ENCODE measurements around the gene GREB1. TPM values are rescaled to one million over a fixed set of nuclear protein-coding genes. Genes with fewer than 3 reads are reported as not detected.

The GREB1 gene
- total and polyA plus RNA-seq, 2 of the 13 experiments (the other 11 are each of a cell fraction or from before 2014, with no cell fraction given): 31.3 to 61.2 TPM

DNA sequence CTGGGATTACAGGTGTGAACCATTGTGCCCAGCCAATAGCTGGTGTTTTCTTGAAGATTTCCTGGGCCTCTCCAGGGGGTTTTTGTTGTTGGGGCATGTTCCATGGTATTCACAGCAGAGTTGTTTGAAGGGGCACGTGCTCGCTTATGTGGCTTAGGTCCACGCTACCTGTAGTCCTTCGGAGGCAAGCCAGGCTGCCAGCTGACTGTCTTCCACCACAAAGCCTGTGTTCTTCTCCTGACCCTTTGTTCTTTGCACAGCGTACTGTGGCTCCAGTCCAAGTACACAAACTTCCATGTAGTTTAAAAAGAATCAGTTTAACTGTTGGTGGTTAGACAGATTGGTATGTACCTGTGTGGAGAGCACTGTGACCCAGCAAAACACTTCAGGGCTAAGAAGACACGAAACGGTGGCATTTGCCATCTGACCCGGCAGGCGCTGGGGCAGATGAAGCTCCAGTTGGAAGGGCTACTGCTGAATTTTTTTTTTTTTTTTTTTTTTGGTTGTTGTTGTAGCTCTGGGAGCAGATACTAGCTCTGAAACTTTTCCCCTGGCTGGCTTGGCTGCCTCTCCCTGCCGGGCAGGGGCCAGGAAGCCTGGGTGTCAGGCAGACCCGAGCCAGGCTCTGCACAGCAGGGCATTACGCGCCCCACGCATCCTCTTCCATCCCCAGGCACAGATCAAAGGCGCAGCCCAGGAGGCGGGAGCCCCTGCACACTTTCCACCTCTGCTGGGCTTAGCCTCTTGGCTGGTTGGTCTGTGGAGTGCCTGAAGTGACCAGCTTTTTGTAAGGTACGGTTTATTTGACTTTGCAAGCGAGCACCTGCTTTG lies 5.7 kb downstream of the GREB1 start:
- H3K9me3 ChIP-seq (ENCODE audit: low read length): no peaks in the 10 kb centered on the region
- peak; percentile 96 for DNase-seq (ENCODE audit: low spot score)
- TF ChIP-seq NKX3-1 (CRISPR knock-in tag; IDR thresholded peaks at IDR 0.05) (peak; percentile 73), RNF2 (conservative IDR thresholded peaks at IDR 0.05; ENCODE audit: low read depth) (peak; percentile 61), ZNF891 (CRISPR knock-in tag; IDR thresholded peaks at IDR 0.05) (peak; percentile 55; the same call in 1 of the 2 replicates), SRY (CRISPR knock-in tag; IDR thresholded peaks at IDR 0.05) (no peak), CCDC6 (CRISPR knock-in tag; IDR thresholded peaks at IDR 0.05) (no peak), ZNF577 (CRISPR knock-in tag; IDR thresholded peaks at IDR 0.05; ENCODE audit: borderline replicate concordance, low read depth) (no peak), ZNF564 (CRISPR knock-in tag; IDR thresholded peaks at IDR 0.05) (no peak), ZNF121 (CRISPR knock-in tag; IDR thresholded peaks at IDR 0.05) (no peak), FOXA3 (CRISPR knock-in tag; IDR thresholded peaks at IDR 0.05) (peak; percentile 86), ARID2 (CRISPR knock-in tag; IDR thresholded peaks at IDR 0.05; ENCODE audit: borderline replicate concordance) (peak; percentile 90), WIZ (CRISPR knock-in tag; IDR thresholded peaks at IDR 0.05) (0 out of 2 replicates have a peak, but pooled peaks have one; percentile 68), ZNF670 (CRISPR knock-in tag; IDR thresholded peaks at IDR 0.05; ENCODE audit: borderline replicate concordance) (peak; percentile 89; the same call in 1 of the 2 replicates), SP4 (CRISPR knock-in tag; IDR thresholded peaks at IDR 0.05) (no peak), PAX8 (CRISPR knock-in tag; IDR thresholded peaks at IDR 0.05; ENCODE audit: borderline replicate concordance) (no peak), AGO2 (optimal IDR thresholded peaks at IDR 0.05; ENCODE audit: low read depth, low read length) (peak; percentile 87), GABPA (IDR thresholded peaks at IDR 0.05; ENCODE audit: low read depth, low read length) (no peak), GABPA (CRISPR knock-in tag; IDR thresholded peaks at IDR 0.05; ENCODE audit: low read depth) (peak; percentile 46; the same call in 1 of the 2 replicates), ZC3H13 (CRISPR knock-in tag; IDR thresholded peaks at IDR 0.05) (peak; percentile 83), ZNF350 (CRISPR knock-in tag; IDR thresholded peaks at IDR 0.05; ENCODE audit: borderline replicate concordance, low read depth) (peak; percentile 77; the same call in 1 of the 2 replicates), CENPBD1 (CRISPR knock-in tag; IDR thresholded peaks at IDR 0.05; ENCODE audit: borderline replicate concordance, low read depth) (0 out of 2 replicates have a peak, but pooled peaks have one; percentile 58), NR2F2 (IDR thresholded peaks at IDR 0.05; ENCODE audit: borderline replicate concordance, low read depth) (peak; percentile 68; the same call in 1 of the 2 replicates)
- TF ChIP-seq, protein P1, sequence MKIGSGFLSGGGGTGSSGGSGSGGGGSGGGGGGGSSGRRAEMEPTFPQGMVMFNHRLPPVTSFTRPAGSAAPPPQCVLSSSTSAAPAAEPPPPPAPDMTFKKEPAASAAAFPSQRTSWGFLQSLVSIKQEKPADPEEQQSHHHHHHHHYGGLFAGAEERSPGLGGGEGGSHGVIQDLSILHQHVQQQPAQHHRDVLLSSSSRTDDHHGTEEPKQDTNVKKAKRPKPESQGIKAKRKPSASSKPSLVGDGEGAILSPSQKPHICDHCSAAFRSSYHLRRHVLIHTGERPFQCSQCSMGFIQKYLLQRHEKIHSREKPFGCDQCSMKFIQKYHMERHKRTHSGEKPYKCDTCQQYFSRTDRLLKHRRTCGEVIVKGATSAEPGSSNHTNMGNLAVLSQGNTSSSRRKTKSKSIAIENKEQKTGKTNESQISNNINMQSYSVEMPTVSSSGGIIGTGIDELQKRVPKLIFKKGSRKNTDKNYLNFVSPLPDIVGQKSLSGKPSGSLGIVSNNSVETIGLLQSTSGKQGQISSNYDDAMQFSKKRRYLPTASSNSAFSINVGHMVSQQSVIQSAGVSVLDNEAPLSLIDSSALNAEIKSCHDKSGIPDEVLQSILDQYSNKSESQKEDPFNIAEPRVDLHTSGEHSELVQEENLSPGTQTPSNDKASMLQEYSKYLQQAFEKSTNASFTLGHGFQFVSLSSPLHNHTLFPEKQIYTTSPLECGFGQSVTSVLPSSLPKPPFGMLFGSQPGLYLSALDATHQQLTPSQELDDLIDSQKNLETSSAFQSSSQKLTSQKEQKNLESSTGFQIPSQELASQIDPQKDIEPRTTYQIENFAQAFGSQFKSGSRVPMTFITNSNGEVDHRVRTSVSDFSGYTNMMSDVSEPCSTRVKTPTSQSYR (CRISPR knock-in tag; IDR thresholded peaks at IDR 0.05; ENCODE audit: borderline replicate concordance): peak; percentile 67; the same call in 1 of the 2 replicates

More for the DNA sequence above, 5.7 kb downstream of the GREB1 start:
- peaks cover 96% of the 10 kb centered on the region for H3K4me1 ChIP-seq (ENCODE audit: insufficient read depth, low read length)
- ChIA-PET CTCF (ENCODE audit: low intra/inter-chr PET ratio, low total read pairs) (interaction anchor here (0.9 kb wide), 1 partner anchor 56 kb away, joined by 3 read pairs; no protein-coding TSS in a partner anchor), POLR2A (interaction anchor here (0.7 to 7.4 kb wide), 21 partner anchors 8 to 205 kb away, joined by 3 to 102 read pairs (median 4); partner anchors contain the start of gene E2F6)
- FAIRE-seq: peak; percentile 97
- H3K9ac ChIP-seq (ENCODE audit: insufficient read depth, low read depth, low read length): peak overlapping the region; percentile 73
- peaks cover 84% of the 10 kb centered on the region for H3K79me2 ChIP-seq (ENCODE audit: insufficient read depth, low read length)
- peak overlapping the region; percentile 88 for H3K27ac ChIP-seq (ENCODE audit: extremely low read length, insufficient read depth, low read length)
- TSS peak; percentile 64 for BruUV-seq (replicated peaks)
- no peaks in the 10 kb centered on the region for H3K27me3 ChIP-seq (ENCODE audit: control insufficient read depth in 1 of 2, insufficient read depth in 2 of 2, low read length in 2 of 2)
- in situ Hi-C loops (cut with HindIII; ENCODE audit: extremely low pct_ligation_motif_present, low pct_unique_long_range_greater_than_20kb) (loop anchor here (5.0 kb wide), 1 partner anchor 42 kb away; no protein-coding TSS in a partner anchor), intact Hi-C loops (cut with micrococcal nuclease; ENCODE audit: unreplicated experiment) (loop anchor here (1.0 to 10.0 kb wide), 5 partner anchors 33 to 175 kb away; no protein-coding TSS in a partner anchor)
- H3K4me2 ChIP-seq (ENCODE audit: low read depth, low read length): peak overlapping the region; percentile 89
- no peak overlapping the region for H2AFZ ChIP-seq (ENCODE audit: low read length)
- ATAC-seq: peak; percentile 81
- WGBS (ENCODE audit: low lambda C conversion rate): 2% methylated on average over 18 of the region's 18 CpGs
- peaks cover 5% of the 10 kb centered on the region for H4K20me1 ChIP-seq (ENCODE audit: insufficient read depth, low read length)
- H3K36me3 ChIP-seq (replicated peaks in 1 of 2; ENCODE audit: control insufficient read depth in 1 of 2, insufficient read depth in 2 of 2, low read length in 2 of 2): peaks cover 1 to 5% of the 10 kb centered on the region in 2 experiments; a peak in 2 of 5 replicates
- peak overlapping the region; percentile 54 to 72 (median 72) for H3K4me3 ChIP-seq (replicated peaks in 1 of 3; ENCODE audit: insufficient read depth in 1 of 3, low read depth in 2 of 3, low read length in 3 of 3)

Measured in HepG2 (cell line).